NB4 (cell line): ENCODE measurements around the gene TAF10.

Source experiments
- CTCF ChIP-seq: IDR thresholded peaks from one replicate; pipeline ENCODE4 v1.5.1; 2012; ENCODE audit warnings: low read depth, low read length
- MAX ChIP-seq: IDR thresholded peaks from 2 replicates; pipeline ENCODE4 v1.6.1; 2011; ENCODE audit warnings: low read depth, low read length
- MYC ChIP-seq: IDR thresholded peaks from 2 replicates; pipeline ENCODE4 v1.6.1; 2011; ENCODE audit warnings: low read depth, low read length
- POLR2A ChIP-seq: IDR thresholded peaks from 2 replicates; pipeline ENCODE4 v1.6.1; 2011; ENCODE audit warnings: mild to moderate bottlenecking; ENCODE audit not compliant: insufficient read length; ENCODE audit errors: extremely low read depth

- TF ChIP-seq POLR2A (no peak), CTCF (no peak), MAX (no peak), MYC (no peak)
Measured at GRCh38 chr11:6586434-6587359, 25.3 kb downstream of the TAF10 start.
